ENCODE measurements around the gene MYO1G. TPM values are rescaled to one million over a fixed set of nuclear protein-coding genes. Genes with fewer than 3 reads are reported as not detected.
A peak's percentile ranks its signal among the peaks of the same experiment; 100 is the strongest.

The MYO1G gene
- total RNA-seq, 1 experiment from 2014 or later, result 0.46 TPM

GRCh38 chr7:44917465-44917864, 61.4 kb downstream of the MYO1G start (continued):
- TF ChIP-seq PREB (CRISPR knock-in tag; IDR thresholded peaks at IDR 0.05; ENCODE audit: borderline replicate concordance), result no peak
- TF ChIP-seq SOX15 (CRISPR knock-in tag; IDR thresholded peaks at IDR 0.05), result no peak

- TF ChIP-seq HMGA2 (CRISPR knock-in tag; IDR thresholded peaks at IDR 0.05) (0 out of 2 replicates have a peak, but pooled peaks have one; percentile 54), RORB (CRISPR knock-in tag; IDR thresholded peaks at IDR 0.05) (no peak), USF2 (CRISPR knock-in tag; IDR thresholded peaks at IDR 0.05) (no peak)
- H3K36me3 Mint-ChIP-seq, result no peaks in the 10 kb centered on the region
- no peak overlapping the region for H3K27ac Mint-ChIP-seq
- ChIA-PET CTCF (no interaction called here), POLR2A (no interaction called here)
- no peak overlapping the region for H3K4me3 Mint-ChIP-seq
- no peaks in the 10 kb centered on the region; the same call in 1 of the 2 replicates for H3K27me3 Mint-ChIP-seq (ENCODE audit: low read depth)
- no peak for ATAC-seq
- no peaks in the 10 kb centered on the region; the same call in 1 of the 2 replicates for H3K9me3 Mint-ChIP-seq
- DNase-seq (ENCODE audit: low spot score), result no peak
- peaks cover 9% of the 10 kb centered on the region for H3K4me1 Mint-ChIP-seq
Measured at GRCh38 chr7:44914992-44915607, 63.7 kb downstream of the MYO1G start.

GRCh38 chr7:44912775-44913347, 66.0 kb downstream of the MYO1G start:
- ChIA-PET CTCF (interaction anchor here (0.7 to 1.4 kb wide), 3 partner anchors 9 to 223 kb away, joined by 3 to 4 read pairs (median 3); no protein-coding TSS in a partner anchor), POLR2A (interaction anchor here (1.0 kb wide), 1 partner anchor 20 kb away, joined by 4 read pairs; no protein-coding TSS in a partner anchor)
- Mint-ChIP-seq H3K4me3 (no peak overlapping the region), H3K4me1 (peaks cover 9% of the 10 kb centered on the region), H3K27me3 (ENCODE audit: low read depth) (no peaks in the 10 kb centered on the region; the same call in 1 of the 2 replicates), H3K36me3 (no peaks in the 10 kb centered on the region), H3K9me3 (no peaks in the 10 kb centered on the region; the same call in 1 of the 2 replicates), H3K27ac (peak overlapping the region; percentile 58; the same call in 1 of the 2 replicates)
- ATAC-seq, result peak; percentile 67
- DNase-seq (ENCODE audit: low spot score), result no peak
- TF ChIP-seq RORB (CRISPR knock-in tag; IDR thresholded peaks at IDR 0.05), result no peak
- no peak for TF ChIP-seq ETV6 (CRISPR knock-in tag; IDR thresholded peaks at IDR 0.05)
- no peak for TF ChIP-seq ESRRA (CRISPR knock-in tag; IDR thresholded peaks at IDR 0.05; ENCODE audit: borderline replicate concordance)
- TF ChIP-seq AFF4 (CRISPR knock-in tag; IDR thresholded peaks at IDR 0.05; ENCODE audit: borderline replicate concordance), result no peak
- TF ChIP-seq RELA (CRISPR knock-in tag; IDR thresholded peaks at IDR 0.05; ENCODE audit: borderline replicate concordance), result no peak
- no peak for TF ChIP-seq CBFB (CRISPR knock-in tag; IDR thresholded peaks at IDR 0.05; ENCODE audit: low read depth)
- no peak for TF ChIP-seq SOX15 (CRISPR knock-in tag; IDR thresholded peaks at IDR 0.05)
- no peak for TF ChIP-seq MYBL2 (CRISPR knock-in tag; IDR thresholded peaks at IDR 0.05)

Other genes starting within 250 kb of the MYO1G start
- gene ZMIZ2, start 230.2 kb downstream of the MYO1G start, total RNA-seq (2021), result 97.0 to 102 TPM (median 99.1 TPM) in 3 replicates
- gene PPIA, start 182.3 kb downstream of the MYO1G start, total RNA-seq (2021), result 2,465 to 2,581 TPM (median 2,516 TPM) in 3 replicates
- 178 to 229 TPM (median 227 TPM) in 3 replicates for gene H2AZ2, start 130.9 kb downstream of the MYO1G start, total RNA-seq (2021)
- 22.0 to 22.5 TPM (median 22.1 TPM) in 3 replicates for gene PURB, start 93.5 kb downstream of the MYO1G start, total RNA-seq (2021)
- 30.7 to 32.7 TPM (median 32.0 TPM) in 3 replicates for gene CCM2, start 21.2 kb upstream of the MYO1G start, total RNA-seq (2021)
- gene NACAD, start 110.0 kb upstream of the MYO1G start, total RNA-seq (2021), result 5.5 to 6.0 TPM (median 5.7 TPM) in 3 replicates
- gene TBRG4, start 132.7 kb upstream of the MYO1G start, total RNA-seq (2021), result 122 to 167 TPM (median 124 TPM) in 3 replicates
- 0.85 to 1.2 TPM (median 1.1 TPM) in 3 replicates for gene RAMP3, start 178.8 kb upstream of the MYO1G start, total RNA-seq (2021)